ENCODE data around the gene ARRB1. TPM values are rescaled to one million over a fixed set of nuclear protein-coding genes. Genes with fewer than 3 reads are reported as not detected.
A peak's percentile ranks its signal among the peaks of the same experiment; 100 is the strongest.
"Not testable (repeated sequence)": the region's sequence is repeated elsewhere in the genome, so short reads cannot be mapped to it uniquely, and the experiment has no call there.

ARRB1 gene
- total RNA-seq, 5 donors from 2014 or later (not counting 1 experiment from before 2014, with no cell fraction given), result 37.2 to 57.3 (median 47.3) TPM

- ATAC-seq (replicated peaks in 1 of 4), result no peak
- Mint-ChIP-seq H3K4me1 (peaks cover 6 to 15% (median 8%) of the 10 kb centered on the region in 3 donors), H3K27me3 (peaks cover 0 to 3% of the 10 kb centered on the region in 2 donors), H3K9me3 (no peaks in the 10 kb centered on the region), H3K36me3 (no peaks in the 10 kb centered on the region), H3K4me3 (no peak overlapping the region), H3K27ac (no peak overlapping the region)
- no peak for DNase-seq
- Histone ChIP-seq H3K27ac (ENCODE audit: low read length) (no peak overlapping the region), H3K9me3 (no peaks in the 10 kb centered on the region), H3K36me3 (ENCODE audit: control insufficient read depth in 2 of 2, extremely low read depth in 1 of 2, insufficient read depth in 1 of 2, low read length in 1 of 2) (no peaks in the 10 kb centered on the region), H3K4me3 (ENCODE audit: control insufficient read depth in 1 of 2, extremely low read depth in 1 of 2, low read length in 1 of 2) (no peak overlapping the region), H3K27me3 (replicated peaks in 1 of 2; ENCODE audit: control insufficient read depth in 2 of 2, extremely low read depth in 1 of 2, insufficient read depth in 2 of 2, low read length in 1 of 2) (peaks cover 0 to 3% of the 10 kb centered on the region in 2 experiments), H3K4me1 (ENCODE audit: control insufficient read depth in 1 of 2, extremely low read depth in 1 of 2, insufficient read depth in 2 of 2, low read length in 2 of 2) (peaks cover 0 to 5% of the 10 kb centered on the region in 2 experiments)
- ChIA-PET POLR2A (interaction anchor here in 1 of 2 donors (0.7 kb wide), 1 partner anchor 1724 kb away, joined by 6 read pairs; no protein-coding TSS in a partner anchor), CTCF (interaction anchor here in 1 of 2 donors (0.7 to 0.9 kb wide), 3 partner anchors 13 to 84 kb away, joined by 3 to 6 read pairs (median 3); no protein-coding TSS in a partner anchor)
- no CpG with 5 or more reads among the region's 2 CpGs for WGBS (ENCODE audit: insufficient coverage)
Measured at GRCh38 chr11:75365711-75366181, 14.3 kb upstream of the ARRB1 start.

DNA sequence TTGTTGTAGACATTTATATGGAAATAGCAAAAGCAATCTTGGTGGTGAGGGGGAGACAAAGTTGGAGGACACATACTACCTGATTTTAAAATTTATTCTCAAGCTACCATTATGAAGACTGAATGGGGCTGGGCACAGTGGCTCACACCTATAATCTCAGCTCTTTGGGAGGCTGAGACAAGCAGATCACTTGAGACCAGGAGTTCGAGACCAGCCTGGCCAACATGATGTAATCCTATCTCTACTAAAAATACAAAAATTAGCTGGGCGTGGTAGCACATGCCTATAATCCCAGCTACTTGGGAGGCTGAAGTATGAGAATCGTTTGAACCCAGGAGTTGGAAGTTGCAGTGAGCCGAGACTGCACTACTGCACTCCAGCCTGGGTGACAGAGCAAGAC, 10.8 kb upstream of the ARRB1 start:
- not testable (repeated sequence) for DNase-seq; H3K36me3 ChIP-seq (ENCODE audit: control insufficient read depth in 2 of 2, extremely low read depth in 1 of 2, insufficient read depth in 1 of 2, low read length in 1 of 2); H3K4me1 ChIP-seq (ENCODE audit: control insufficient read depth in 1 of 2, extremely low read depth in 1 of 2, insufficient read depth in 2 of 2, low read length in 2 of 2); H3K4me3 Mint-ChIP-seq; ATAC-seq (replicated peaks in 1 of 4); H3K9me3 Mint-ChIP-seq; H3K9me3 ChIP-seq; H3K27me3 ChIP-seq (replicated peaks in 1 of 2; ENCODE audit: control insufficient read depth in 2 of 2, extremely low read depth in 1 of 2, insufficient read depth in 2 of 2, low read length in 1 of 2); H3K27ac ChIP-seq (ENCODE audit: low read length); H3K4me1 Mint-ChIP-seq; H3K4me3 ChIP-seq (ENCODE audit: control insufficient read depth in 1 of 2, extremely low read depth in 1 of 2, low read length in 1 of 2); H3K27me3 Mint-ChIP-seq; H3K27ac Mint-ChIP-seq; H3K36me3 Mint-ChIP-seq
- WGBS (ENCODE audit: insufficient coverage), result no CpG with 5 or more reads among the region's 4 CpGs
- CTCF ChIA-PET, result interaction anchor here in 1 of 2 donors (0.6 to 1.2 kb wide), 3 partner anchors 20 to 101 kb away, joined by 3 to 4 read pairs (median 4); no protein-coding TSS in a partner anchor
- POLR2A ChIA-PET, result interaction anchor here in 1 of 2 donors (0.6 to 0.7 kb wide), 2 partner anchors 10 to 342 kb away, joined by 3 read pairs; no protein-coding TSS in a partner anchor

DNA sequence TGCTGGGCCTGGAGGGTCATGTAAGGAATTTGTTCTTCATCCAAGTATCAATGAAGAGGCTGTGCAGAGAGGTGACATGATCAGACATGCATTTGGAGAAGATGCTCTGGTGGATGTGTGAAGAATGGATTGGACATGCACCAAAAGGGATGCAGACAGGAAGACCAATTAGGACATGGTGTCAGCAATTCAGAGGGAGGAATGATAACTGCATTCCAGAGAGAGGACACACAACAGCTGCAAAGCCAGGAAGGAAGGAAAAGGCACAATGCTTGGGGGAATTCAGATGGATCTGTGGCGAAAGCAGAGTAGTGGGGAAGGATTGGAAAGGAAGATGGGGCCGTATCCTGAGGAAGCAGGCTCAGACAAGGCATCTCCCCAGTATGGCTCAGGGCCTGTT, 5.2 kb upstream of the ARRB1 start:
- H3K9me3 ChIP-seq, result no peaks in the 10 kb centered on the region
- CTCF ChIA-PET, result no interaction called here
- no peaks in the 10 kb centered on the region for H3K27me3 ChIP-seq (replicated peaks in 1 of 2; ENCODE audit: control insufficient read depth in 2 of 2, extremely low read depth in 1 of 2, insufficient read depth in 2 of 2, low read length in 1 of 2)
- H3K4me3 Mint-ChIP-seq, result no peak overlapping the region
- POLR2A ChIA-PET, result no interaction called here
- H3K27me3 Mint-ChIP-seq, result no peaks in the 10 kb centered on the region
- DNase-seq, result no peak
- peaks cover 5 to 14% of the 10 kb centered on the region in 2 experiments for H3K4me1 ChIP-seq (ENCODE audit: control insufficient read depth in 1 of 2, extremely low read depth in 1 of 2, insufficient read depth in 2 of 2, low read length in 2 of 2)
- no peak for ATAC-seq (replicated peaks in 1 of 4)
- no peaks in the 10 kb centered on the region for H3K36me3 ChIP-seq (ENCODE audit: control insufficient read depth in 2 of 2, extremely low read depth in 1 of 2, insufficient read depth in 1 of 2, low read length in 1 of 2)
- no peak overlapping the region for H3K27ac Mint-ChIP-seq
- WGBS (ENCODE audit: insufficient coverage), result 100% methylated on average over 1 of the region's 2 CpGs
- no peaks in the 10 kb centered on the region for H3K36me3 Mint-ChIP-seq
- H3K27ac ChIP-seq (ENCODE audit: low read length), result no peak overlapping the region
- H3K9me3 Mint-ChIP-seq, result no peaks in the 10 kb centered on the region
- H3K4me1 Mint-ChIP-seq, result peaks cover 20 to 31% (median 29%) of the 10 kb centered on the region in 3 donors
- no peak overlapping the region for H3K4me3 ChIP-seq (ENCODE audit: control insufficient read depth in 1 of 2, extremely low read depth in 1 of 2, low read length in 1 of 2)

DNA sequence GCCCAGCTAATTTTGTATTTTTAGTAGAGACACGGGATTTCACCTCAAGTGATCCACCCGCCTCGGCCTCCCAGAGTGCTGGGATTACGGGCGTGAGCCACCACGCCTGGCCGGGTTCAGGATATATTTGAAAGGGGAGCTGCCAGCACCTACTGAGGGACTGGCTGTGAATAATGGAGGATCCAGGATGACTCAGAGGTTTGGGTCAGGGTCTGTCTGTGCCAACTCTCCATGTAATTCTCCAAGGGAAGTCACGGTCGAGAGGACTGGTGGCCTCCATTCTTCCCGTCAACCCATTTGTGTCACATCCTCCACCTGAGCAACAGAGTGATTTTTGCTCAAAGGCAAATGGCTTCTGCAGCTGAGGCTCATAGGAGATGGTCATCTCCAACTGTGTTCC, 3.6 kb upstream of the ARRB1 start:
- 95% methylated on average over 6 of the region's 10 CpGs for WGBS (ENCODE audit: insufficient coverage)
- Mint-ChIP-seq H3K36me3 (no peaks in the 10 kb centered on the region), H3K27ac (peak overlapping the region in 1 of 2 donors; percentile 6), H3K9me3 (no peaks in the 10 kb centered on the region), H3K4me3 (no peak overlapping the region), H3K27me3 (no peaks in the 10 kb centered on the region), H3K4me1 (peaks cover 28 to 42% (median 39%) of the 10 kb centered on the region in 3 donors)
- Histone ChIP-seq H3K27ac (ENCODE audit: low read length) (no peak overlapping the region), H3K4me1 (ENCODE audit: control insufficient read depth in 1 of 2, extremely low read depth in 1 of 2, insufficient read depth in 2 of 2, low read length in 2 of 2) (peaks cover 9 to 27% of the 10 kb centered on the region in 2 experiments), H3K27me3 (replicated peaks in 1 of 2; ENCODE audit: control insufficient read depth in 2 of 2, extremely low read depth in 1 of 2, insufficient read depth in 2 of 2, low read length in 1 of 2) (no peaks in the 10 kb centered on the region), H3K36me3 (ENCODE audit: control insufficient read depth in 2 of 2, extremely low read depth in 1 of 2, insufficient read depth in 1 of 2, low read length in 1 of 2) (no peaks in the 10 kb centered on the region), H3K9me3 (no peaks in the 10 kb centered on the region), H3K4me3 (ENCODE audit: control insufficient read depth in 1 of 2, extremely low read depth in 1 of 2, low read length in 1 of 2) (no peak overlapping the region)
- ChIA-PET CTCF (interaction anchor here in 1 of 2 donors (0.6 to 0.7 kb wide), 2 partner anchors 9 to 41 kb away, joined by 3 to 5 read pairs; no protein-coding TSS in a partner anchor), POLR2A (interaction anchor here (0.7 kb wide), 2 partner anchors 9 to 111 kb away, joined by 4 to 7 read pairs; no protein-coding TSS in a partner anchor)
- DNase-seq (no peak), ATAC-seq (replicated peaks in 1 of 4) (no peak)

- H3K4me1 Mint-ChIP-seq, result peaks cover 51 to 66% (median 62%) of the 10 kb centered on the region in 3 donors
Measured at GRCh38 chr11:75352588-75353206, 1.2 kb upstream of the ARRB1 start.

GRCh38 chr11:75351791-75352587, 528 bp upstream of the ARRB1 start:
- under 1% methylated on average over 36 of the region's 64 CpGs for WGBS (ENCODE audit: insufficient coverage)
- Histone ChIP-seq H3K4me3 (ENCODE audit: control insufficient read depth in 1 of 2, extremely low read depth in 1 of 2, low read length in 1 of 2) (peak overlapping the region; percentile 62 to 84), H3K27ac (ENCODE audit: low read length) (peak overlapping the region; percentile 40), H3K4me1 (ENCODE audit: control insufficient read depth in 1 of 2, extremely low read depth in 1 of 2, insufficient read depth in 2 of 2, low read length in 2 of 2) (peaks cover 16 to 51% of the 10 kb centered on the region in 2 experiments), H3K27me3 (replicated peaks in 1 of 2; ENCODE audit: control insufficient read depth in 2 of 2, extremely low read depth in 1 of 2, insufficient read depth in 2 of 2, low read length in 1 of 2) (no peaks in the 10 kb centered on the region), H3K36me3 (ENCODE audit: control insufficient read depth in 2 of 2, extremely low read depth in 1 of 2, insufficient read depth in 1 of 2, low read length in 1 of 2) (no peaks in the 10 kb centered on the region), H3K9me3 (no peaks in the 10 kb centered on the region)
- peak; percentile 71 to 73 (median 72) for ATAC-seq (replicated peaks in 1 of 4)
- Mint-ChIP-seq H3K27ac (peak overlapping the region; percentile 94 to 95), H3K36me3 (no peaks in the 10 kb centered on the region), H3K27me3 (no peaks in the 10 kb centered on the region), H3K4me1 (peaks cover 58 to 73% (median 69%) of the 10 kb centered on the region in 3 donors), H3K4me3 (peak overlapping the region; percentile 82 to 88 (median 83)), H3K9me3 (no peaks in the 10 kb centered on the region)
- POLR2A ChIA-PET, result interaction anchor here in 1 of 2 donors (0.5 kb wide), 2 partner anchors 11 to 64 kb away, joined by 3 read pairs; no protein-coding TSS in a partner anchor
- DNase-seq, result peak; percentile 19 to 83 (median 46)
- CTCF ChIA-PET, result interaction anchor here (0.5 to 1.0 kb wide), 5 partner anchors 14 to 38 kb away, joined by 3 to 5 read pairs (median 4); no protein-coding TSS in a partner anchor

More at GRCh38 chr11:75352588-75353206, 1.2 kb upstream of the ARRB1 start:
- ChIA-PET CTCF (interaction anchor here (0.5 to 1.0 kb wide), 6 partner anchors 13 to 37 kb away, joined by 3 to 6 read pairs (median 4); no protein-coding TSS in a partner anchor), POLR2A (interaction anchor here in 1 of 2 donors (0.5 kb wide), 2 partner anchors 10 to 63 kb away, joined by 3 read pairs; no protein-coding TSS in a partner anchor)
- DNase-seq (no peak), ATAC-seq (replicated peaks in 1 of 4) (no peak)
- no peaks in the 10 kb centered on the region for H3K9me3 ChIP-seq
- H3K9me3 Mint-ChIP-seq, result no peaks in the 10 kb centered on the region
- peak overlapping the region; percentile 94 to 95 for H3K27ac Mint-ChIP-seq
- no peaks in the 10 kb centered on the region for H3K36me3 ChIP-seq (ENCODE audit: control insufficient read depth in 2 of 2, extremely low read depth in 1 of 2, insufficient read depth in 1 of 2, low read length in 1 of 2)
- H3K4me3 Mint-ChIP-seq, result peak overlapping the region; percentile 82 to 88 (median 83)
- no peaks in the 10 kb centered on the region for H3K36me3 Mint-ChIP-seq
- no peaks in the 10 kb centered on the region for H3K27me3 Mint-ChIP-seq
- 20% methylated on average over 1 of the region's 5 CpGs for WGBS (ENCODE audit: insufficient coverage)
- H3K4me3 ChIP-seq (ENCODE audit: control insufficient read depth in 1 of 2, extremely low read depth in 1 of 2, low read length in 1 of 2), result peak overlapping the region; percentile 62 to 84
- peaks cover 16 to 45% of the 10 kb centered on the region in 2 experiments for H3K4me1 ChIP-seq (ENCODE audit: control insufficient read depth in 1 of 2, extremely low read depth in 1 of 2, insufficient read depth in 2 of 2, low read length in 2 of 2)
- H3K27ac ChIP-seq (ENCODE audit: low read length), result peak overlapping the region; percentile 40
- H3K27me3 ChIP-seq (replicated peaks in 1 of 2; ENCODE audit: control insufficient read depth in 2 of 2, extremely low read depth in 1 of 2, insufficient read depth in 2 of 2, low read length in 1 of 2), result no peaks in the 10 kb centered on the region
